PC-9 (cell line): Measurements from ENCODE around the gene GXYLT2. TPM values are rescaled to one million over a fixed set of nuclear protein-coding genes. Genes with fewer than 3 reads are reported as not detected.

Source experiments
- BruUV-seq: library from RNA; stranded (reverse); fragments of 400-500 nt; replicated peaks from 2 replicates; lab custom pipeline; 2021; lab: Mats Ljungman, UMichigan
- CTCF ChIA-PET: fragments of 300-600 bp; sonication (Branson Sonifier 250); formaldehyde crosslinking; loops from one replicate; lab custom pipeline; 2022; ENCODE audit warnings: antibody characterized with exemption; lab: Charles Lee
- POLR2A ChIA-PET: fragments of 300-600 bp; sonication (Branson Sonifier 250); formaldehyde crosslinking; loops from one replicate; lab custom pipeline; 2022; ENCODE audit warnings: antibody characterized with exemption; ENCODE audit not compliant: unreplicated experiment; lab: Charles Lee
- DNase-seq, 2 experiments: peaks; one replicate each; pipeline versions ENCODE4 v3.0.0 to v3.0.0-alpha.2; 2015 to 2022; ENCODE audit warnings: mixed read lengths in 1 of 2
- H2AFZ ChIP-seq: fragments of 200-600 bp; sonication (generic); 2 replicates; pipeline ENCODE4 v1.8.1; 2017; ENCODE audit warnings: antibody characterized with exemption
- H3F3A ChIP-seq: fragments of 200-600 bp; sonication (generic); 2 replicates; pipeline ENCODE4 v1.8.1; 2017; ENCODE audit warnings: antibody characterized with exemption, mild to moderate bottlenecking, low read depth; ENCODE audit not compliant: insufficient read depth
- H3K27ac ChIP-seq: fragments of 200-600 bp; sonication (generic); 2 replicates; pipeline ENCODE4 v1.6.1; 2016; ENCODE audit warnings: mixed run types
- H3K27me3 ChIP-seq: fragments of 200-600 bp; sonication (generic); 2 replicates; pipeline ENCODE4 v1.6.1; 2016; ENCODE audit warnings: low read depth, mixed run types; ENCODE audit not compliant: insufficient read depth
- H3K36me3 ChIP-seq: fragments of 200-600 bp; sonication (generic); 2 replicates; pipeline ENCODE4 v1.6.1; 2016; ENCODE audit warnings: low read depth, mixed run types
- H3K4me1 ChIP-seq: fragments of 200-600 bp; sonication (generic); replicated peaks from 2 replicates; pipeline ENCODE4 v1.6.1; 2016; ENCODE audit warnings: mixed run types; ENCODE audit not compliant: insufficient read depth
- H3K4me2 ChIP-seq: fragments of 200-600 bp; sonication (generic); 2 replicates; pipeline ENCODE4 v1.6.1; 2017; ENCODE audit warnings: mixed run types
- H3K4me3 ChIP-seq: fragments of 200-600 bp; sonication (generic); 2 replicates; pipeline ENCODE4 v1.6.1; 2016; ENCODE audit warnings: mixed run types
- H3K79me2 ChIP-seq: fragments of 200-600 bp; sonication (generic); 2 replicates; pipeline ENCODE4 v1.6.1; 2017; ENCODE audit warnings: low read depth, mixed run types
- H3K9me2 ChIP-seq: fragments of 200-600 bp; sonication (generic); 2 replicates; pipeline ENCODE4 v1.8.1; 2017; ENCODE audit warnings: mild to moderate bottlenecking; ENCODE audit not compliant: insufficient read depth
- H3K9me3 ChIP-seq: fragments of 200-600 bp; sonication (generic); 2 replicates; pipeline ENCODE4 v1.8.1; 2016; ENCODE audit warnings: low read depth; ENCODE audit not compliant: insufficient read depth
- H4K20me1 ChIP-seq: fragments of 200-600 bp; sonication (generic); 2 replicates; pipeline ENCODE4 v1.8.1; 2017; ENCODE audit not compliant: insufficient read depth
- CTCF ChIP-seq: fragments of 200-600 bp; sonication (generic); conservative IDR thresholded peaks from 2 replicates; pipeline ENCODE4 v1.6.1; 2017; ENCODE audit warnings: mixed run types, antibody characterized with exemption, mild to moderate bottlenecking, moderate library complexity
- EZH2 ChIP-seq: fragments of 200-600 bp; sonication (generic); IDR thresholded peaks from 2 replicates; pipeline ENCODE4 v1.8.0; 2017; ENCODE audit warnings: antibody characterized with exemption, low read depth
- intact Hi-C: fragments of 100-400 bp; cut with micrococcal nuclease; formaldehyde crosslinking; loops from one replicate; pipeline ENCODE4 v1.10.0; 2022; ENCODE audit not compliant: unreplicated experiment
- total RNA-seq: library from RNA; stranded (reverse); gene quantifications from 2 replicates; pipeline ENCODE4 v1.2.3, GENCODE V29; 2021

GXYLT2 gene
- total RNA-seq, 1 experiment from 2014 or later: 2.9 TPM

GRCh38 chr3:72961752-72962151, 73.9 kb downstream of the GXYLT2 start:
- no TSS peak for BruUV-seq
- no peak overlapping the region for H3K4me3 ChIP-seq
- H3K4me2 ChIP-seq: no peak overlapping the region
- no peaks in the 10 kb centered on the region for H3K79me2 ChIP-seq
- no peak overlapping the region for H2AFZ ChIP-seq
- intact Hi-C loops: no loop called here
- H3K9me2 ChIP-seq: no peaks in the 10 kb centered on the region
- no peaks in the 10 kb centered on the region for H3K36me3 ChIP-seq
- no peaks in the 10 kb centered on the region for H3K4me1 ChIP-seq
- no peaks in the 10 kb centered on the region for H3K27me3 ChIP-seq
- H4K20me1 ChIP-seq: no peaks in the 10 kb centered on the region
- H3F3A ChIP-seq: no peaks in the 10 kb centered on the region
- no peak for DNase-seq
- ChIA-PET CTCF (no interaction called here), POLR2A (no interaction called here)
- TF ChIP-seq EZH2: no peak
- no peak for TF ChIP-seq CTCF
- H3K27ac ChIP-seq: no peak overlapping the region
- no peaks in the 10 kb centered on the region for H3K9me3 ChIP-seq

- no peak for TF ChIP-seq CTCF
- CTCF ChIA-PET: no interaction called here
- H3K27ac ChIP-seq: no peak overlapping the region
- no peaks in the 10 kb centered on the region for H4K20me1 ChIP-seq
- H3K9me2 ChIP-seq: no peaks in the 10 kb centered on the region
- H3K4me3 ChIP-seq: no peak overlapping the region
- no peak for DNase-seq
- H3K27me3 ChIP-seq: no peaks in the 10 kb centered on the region
- no peaks in the 10 kb centered on the region for H3K79me2 ChIP-seq
- POLR2A ChIA-PET: no interaction called here
- intact Hi-C loops: no loop called here
- H2AFZ ChIP-seq: no peak overlapping the region
- H3K9me3 ChIP-seq: no peaks in the 10 kb centered on the region
- H3F3A ChIP-seq: no peaks in the 10 kb centered on the region
- H3K36me3 ChIP-seq: no peaks in the 10 kb centered on the region
- BruUV-seq: no TSS peak
- H3K4me2 ChIP-seq: no peak overlapping the region
- no peaks in the 10 kb centered on the region for H3K4me1 ChIP-seq
Observed at GRCh38 chr3:72962317-72962716, 74.5 kb downstream of the GXYLT2 start.

GRCh38 chr3:72964633-72965032, 76.8 kb downstream of the GXYLT2 start:
- TF ChIP-seq EZH2 (no peak), CTCF (no peak)
- ChIA-PET CTCF (no interaction called here), POLR2A (no interaction called here)
- H2AFZ ChIP-seq: no peak overlapping the region
- intact Hi-C loops: no loop called here
- no peaks in the 10 kb centered on the region for H3K27me3 ChIP-seq
- no TSS peak for BruUV-seq
- H3K27ac ChIP-seq: no peak overlapping the region
- H3K79me2 ChIP-seq: no peaks in the 10 kb centered on the region
- DNase-seq: no peak
- no peaks in the 10 kb centered on the region for H3K36me3 ChIP-seq
- no peaks in the 10 kb centered on the region for H4K20me1 ChIP-seq
- no peaks in the 10 kb centered on the region for H3F3A ChIP-seq
- no peaks in the 10 kb centered on the region for H3K9me3 ChIP-seq
- H3K4me3 ChIP-seq: no peak overlapping the region
- no peaks in the 10 kb centered on the region for H3K4me1 ChIP-seq
- H3K4me2 ChIP-seq: no peak overlapping the region
- H3K9me2 ChIP-seq: no peaks in the 10 kb centered on the region
